Cerebellar cortex (tissue), 1 donor: ENCODE results near the gene CMSS1.
"Not testable (repeated sequence)": the region's sequence is repeated elsewhere in the genome, so short reads cannot be mapped to it uniquely, and the experiment has no call there.

Source experiments
- DNase-seq: peaks from one replicate; pipeline ENCODE4 v3.0.0-alpha.2; 2015; ENCODE audit warnings: low spot score

CMSS1 gene

DNA sequence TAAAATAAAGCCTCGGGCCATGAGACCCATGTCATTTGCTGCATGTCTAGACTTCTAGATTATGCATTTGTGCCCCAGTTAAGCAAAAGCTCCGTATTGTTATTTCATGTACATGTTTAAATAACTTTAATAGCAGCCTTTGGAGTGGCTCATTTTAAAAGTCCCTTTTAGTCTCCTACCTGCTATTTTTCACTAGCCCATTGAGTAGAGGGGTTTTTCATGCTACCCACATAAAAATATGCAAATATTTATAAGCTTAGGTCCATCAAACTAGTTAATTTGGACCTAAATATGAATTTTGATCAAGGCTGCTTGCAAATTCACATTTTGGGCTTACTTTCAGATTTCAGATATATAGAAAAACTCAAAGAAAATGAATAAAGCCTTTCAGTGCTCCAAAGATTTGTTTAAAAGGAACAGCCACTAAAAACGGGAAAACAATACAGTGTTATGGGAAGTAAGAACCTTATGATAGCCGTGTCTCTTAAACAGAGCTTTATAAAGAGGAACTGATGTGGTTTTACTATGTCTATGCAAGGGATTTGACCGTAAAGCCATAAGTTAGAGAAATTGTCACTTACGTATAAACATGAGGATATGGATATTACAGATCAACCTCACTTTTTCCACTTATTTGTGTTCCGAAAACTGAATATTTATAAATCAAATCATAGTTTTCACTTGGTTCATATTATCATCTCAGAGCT is 266.6 kb downstream of the CMSS1 start:
- DNase-seq: no peak

- no peak for DNase-seq
These were observed 268.7 kb downstream of the CMSS1 start for GRCh38 chr3:100086401-100086800.

DNA sequence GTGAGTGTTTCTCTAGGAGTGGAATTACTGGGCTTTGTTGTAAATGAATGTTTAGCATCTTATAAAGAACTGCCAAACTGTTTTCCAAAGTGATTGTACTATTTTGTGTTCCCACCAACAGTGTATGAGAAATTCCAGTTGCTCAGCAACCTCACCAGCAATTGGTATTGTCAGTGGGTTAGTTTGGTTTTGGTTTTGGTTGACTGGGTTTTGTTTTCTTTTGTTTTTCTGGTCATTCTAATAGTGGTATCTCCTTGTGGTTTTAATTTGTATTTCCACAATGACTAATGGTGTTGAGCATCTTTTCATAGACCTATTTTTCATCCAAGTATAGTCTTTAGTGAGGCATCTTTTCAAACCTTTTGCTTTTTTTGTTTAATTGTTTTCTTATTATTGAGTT is 269.5 kb downstream of the CMSS1 start:
- no peak for DNase-seq

DNA sequence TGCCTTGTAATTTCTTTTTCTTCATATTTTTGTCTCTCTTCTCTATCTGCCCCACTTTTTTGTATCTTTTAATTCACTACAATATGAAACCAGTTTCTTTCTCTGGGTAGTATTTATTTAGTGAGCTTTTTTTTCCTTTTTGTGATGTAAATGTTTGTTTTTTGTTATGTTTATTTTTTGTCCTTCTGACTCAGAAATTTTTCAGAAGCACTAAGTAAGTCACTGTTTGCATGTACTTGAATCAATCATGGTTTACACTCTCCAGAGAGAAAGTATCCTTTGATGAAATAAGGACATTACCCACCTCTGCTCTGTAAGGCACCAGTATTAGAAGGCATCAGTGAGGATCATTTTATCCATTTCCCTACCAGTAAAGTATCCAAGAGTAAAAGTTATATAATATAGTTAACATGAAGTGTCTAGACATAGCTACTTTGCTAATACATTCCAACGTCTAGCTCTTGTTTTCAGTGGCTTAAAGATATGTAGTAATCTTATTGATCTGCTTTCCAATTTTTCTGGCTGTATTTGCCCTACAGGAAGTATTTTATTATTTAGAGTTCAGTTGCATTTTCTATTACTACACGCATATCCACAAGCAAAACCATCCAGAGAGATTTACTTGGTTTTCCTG is 271.2 kb downstream of the CMSS1 start:
- no peak for DNase-seq

DNA sequence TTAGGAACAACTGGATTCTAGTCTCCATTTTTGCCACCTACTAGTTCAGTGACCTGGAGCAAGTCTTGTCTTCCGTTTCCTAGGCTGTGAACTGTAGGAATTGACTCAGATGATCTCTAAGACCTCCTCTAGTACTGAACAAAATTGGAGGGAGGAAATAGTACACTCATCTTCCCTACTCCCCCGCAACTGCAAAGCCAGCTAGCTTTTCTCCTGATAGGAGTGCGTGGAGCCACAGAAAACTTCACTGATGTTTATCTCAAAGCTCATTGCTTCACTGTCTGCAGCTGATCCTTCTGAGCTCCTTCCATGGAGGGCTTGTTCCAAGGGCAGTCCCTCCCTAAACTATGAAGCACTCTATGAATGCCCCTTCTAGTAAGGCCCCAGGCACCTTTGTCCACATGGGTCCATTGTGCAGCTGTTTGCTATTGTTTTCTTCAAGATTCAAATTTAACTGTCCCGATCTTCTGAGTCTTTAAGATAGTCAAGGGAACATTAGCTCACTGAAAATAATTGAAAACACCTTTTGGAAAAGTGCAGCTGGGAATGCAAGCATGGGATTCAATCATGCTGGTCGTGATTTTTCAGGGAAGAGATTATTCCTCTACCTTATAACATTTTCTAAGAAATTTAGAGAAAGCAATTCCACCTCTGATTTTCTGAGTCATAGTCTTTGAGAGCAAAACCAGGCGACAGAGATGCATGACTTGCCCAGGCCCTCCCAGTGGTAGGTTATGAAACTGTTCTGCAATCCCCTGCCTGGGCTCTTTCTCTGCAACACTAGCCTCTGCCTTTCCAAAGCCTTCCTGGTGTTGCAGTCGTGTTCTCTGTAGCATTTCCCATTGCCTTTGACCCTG is 272.4 kb downstream of the CMSS1 start:
- DNase-seq: no peak

GRCh38 chr3:100090669-100091005 is 273.0 kb downstream of the CMSS1 start:
- DNase-seq: no peak

GRCh38 chr3:100093831-100094230 is 276.2 kb downstream of the CMSS1 start:
- no peak for DNase-seq

GRCh38 chr3:100096286-100096685 is 278.6 kb downstream of the CMSS1 start:
- not testable (repeated sequence) for DNase-seq

- DNase-seq: no peak
These were observed 279.2 kb downstream of the CMSS1 start for GRCh38 chr3:100096866-100097265.

- DNase-seq: no peak
These were observed 280.5 kb downstream of the CMSS1 start for GRCh38 chr3:100097919-100098783.

GRCh38 chr3:100098784-100099070 is 281.1 kb downstream of the CMSS1 start:
- no peak for DNase-seq

GRCh38 chr3:100099621-100100020 is 282.0 kb downstream of the CMSS1 start:
- DNase-seq: no peak

DNA sequence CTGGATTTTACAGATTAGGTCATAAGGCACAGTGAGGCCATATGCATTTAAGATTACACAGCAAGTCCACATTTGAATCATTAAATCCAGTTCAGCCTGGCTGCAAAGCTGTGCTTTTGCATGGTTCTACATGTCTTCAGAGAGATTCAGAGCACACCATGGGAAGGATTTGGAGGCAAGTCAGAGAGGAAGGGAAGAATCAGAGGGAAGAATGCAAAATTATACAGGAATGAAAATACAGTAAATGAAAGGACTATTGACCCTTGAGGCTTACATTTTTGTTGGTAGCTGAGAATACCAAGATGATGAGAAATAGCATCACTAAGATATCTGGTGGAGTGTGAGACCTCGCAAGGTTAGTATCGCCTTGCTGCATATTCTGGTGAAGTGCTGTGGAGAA is 282.8 kb downstream of the CMSS1 start:
- DNase-seq: no peak

DNA sequence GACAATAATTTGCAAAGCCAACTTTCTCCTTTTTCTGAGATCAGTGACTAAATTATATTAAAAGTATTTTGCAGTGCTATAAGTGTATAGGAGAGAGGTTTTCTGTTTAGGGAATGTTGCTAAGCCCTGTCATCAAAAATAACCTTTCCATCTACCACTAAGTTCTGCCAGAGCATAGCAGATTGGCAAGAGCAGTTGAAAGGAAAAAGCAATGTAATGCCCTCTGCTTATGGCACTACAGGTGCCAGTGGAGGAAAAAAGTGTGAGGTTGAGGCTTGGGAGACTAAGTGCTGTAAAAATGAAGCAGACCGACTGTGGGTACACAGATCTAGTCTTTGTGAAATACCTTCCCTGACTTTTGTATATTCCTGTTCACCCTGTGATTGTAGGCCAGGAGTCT is 285.1 kb downstream of the CMSS1 start:
- DNase-seq: no peak

- no peak for DNase-seq
These were observed 286.1 kb downstream of the CMSS1 start for GRCh38 chr3:100103558-100104441.

DNA sequence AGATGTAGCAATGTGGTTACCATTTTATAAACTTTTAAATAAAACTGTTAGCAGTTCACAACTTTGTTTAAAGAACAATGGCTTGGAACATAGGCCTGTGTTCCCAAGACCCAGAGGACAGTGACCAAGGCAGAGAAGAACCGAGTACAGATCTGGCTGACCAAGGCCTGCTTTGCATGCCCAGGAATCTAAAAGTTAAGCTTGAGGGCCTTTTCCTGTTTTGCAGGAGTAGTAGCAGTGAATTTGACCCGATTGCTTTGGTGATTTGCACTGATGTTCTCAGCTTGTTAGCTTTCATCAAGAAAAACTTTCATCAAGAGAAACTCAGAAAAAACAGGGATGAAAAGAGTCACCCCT is 286.8 kb downstream of the CMSS1 start:
- no peak for DNase-seq

DNA sequence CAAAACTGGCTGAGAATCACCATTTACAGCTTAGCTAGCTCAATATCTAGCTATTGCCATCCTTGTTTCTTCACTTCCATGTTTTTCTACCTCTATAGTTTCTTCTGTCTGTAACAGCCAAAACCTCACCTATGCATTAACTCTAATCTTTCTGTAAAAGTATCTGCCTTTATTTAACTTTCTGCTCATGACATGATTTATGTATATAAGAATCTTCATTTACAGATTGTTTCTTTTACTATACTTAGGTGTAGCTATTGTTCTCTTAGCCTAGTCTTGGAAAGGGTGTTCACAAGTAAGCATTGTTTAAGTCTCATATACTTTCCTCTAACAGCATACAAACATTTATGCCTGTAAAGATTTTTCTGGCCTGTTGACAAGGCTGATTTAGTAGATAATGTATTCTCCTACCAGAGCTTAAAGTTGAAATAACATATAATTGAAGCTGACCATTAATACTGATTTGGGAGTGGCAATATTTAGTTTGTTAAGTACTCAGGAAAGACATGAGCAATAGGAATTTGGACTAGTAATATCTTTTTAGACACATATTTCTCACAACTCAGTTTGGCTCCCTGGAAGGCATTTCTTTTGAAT is 287.3 kb downstream of the CMSS1 start:
- no peak for DNase-seq

DNA sequence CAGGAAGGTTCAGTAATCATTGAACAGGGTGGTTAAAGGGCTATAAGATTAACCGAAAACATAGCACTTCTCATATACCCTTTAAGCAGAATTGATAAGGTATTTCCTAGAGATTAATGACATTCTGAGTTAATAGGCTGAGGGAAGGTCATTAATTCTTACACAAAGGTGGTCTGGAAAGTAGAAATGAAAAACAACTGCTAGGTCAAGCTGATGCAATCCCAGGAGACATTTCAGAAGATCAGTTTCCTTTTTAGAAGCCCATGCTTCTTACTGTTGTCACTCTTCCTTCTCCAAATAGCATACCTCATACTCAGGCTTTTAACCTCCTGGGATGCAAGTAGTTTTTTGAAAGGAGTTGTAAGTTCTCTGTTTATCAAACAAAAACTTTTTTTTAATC is 287.8 kb downstream of the CMSS1 start:
- no peak for DNase-seq

DNA sequence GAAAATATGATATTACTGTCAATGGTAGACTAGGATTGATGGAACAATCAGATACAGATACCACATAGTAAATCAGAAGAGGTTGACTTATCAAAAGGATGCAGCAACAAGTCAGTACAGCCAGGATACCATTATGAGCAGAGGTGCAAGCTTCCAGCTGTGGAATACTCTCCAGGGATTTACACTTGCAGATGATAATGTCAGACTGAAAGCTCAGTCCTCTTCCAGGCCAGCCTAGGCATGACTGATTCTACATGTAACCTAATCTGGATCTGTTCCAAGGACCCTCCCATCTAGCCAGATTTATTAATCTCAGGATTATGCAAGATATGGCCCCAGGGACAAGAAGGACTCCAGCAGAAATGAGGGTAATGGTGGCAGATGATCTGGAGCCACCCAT is 288.4 kb downstream of the CMSS1 start:
- DNase-seq: no peak

- DNase-seq: no peak
These were observed 289.0 kb downstream of the CMSS1 start for GRCh38 chr3:100106531-100107141.
